ENCODE data around the gene RHOJ.

RHOJ gene

GRCh38 chr14:63322897-63323573 is 118.8 kb downstream of the RHOJ start:
- Mint-ChIP-seq H3K9me3 (no peaks in the 10 kb centered on the region), H3K27me3 (peaks cover 6% of the 10 kb centered on the region), H3K4me1 (no peaks in the 10 kb centered on the region), H3K4me3 (no peak overlapping the region), H3K27ac (no peak overlapping the region), H3K36me3 (ENCODE audit: low read depth) (no peaks in the 10 kb centered on the region)
- DNase-seq (no peak), ATAC-seq (no peak)

GRCh38 chr14:63326840-63327239 is 122.6 kb downstream of the RHOJ start:
- Mint-ChIP-seq H3K9me3 (no peaks in the 10 kb centered on the region), H3K27me3 (peaks cover 8% of the 10 kb centered on the region), H3K4me1 (no peaks in the 10 kb centered on the region), H3K4me3 (no peak overlapping the region), H3K27ac (no peak overlapping the region), H3K36me3 (ENCODE audit: low read depth) (no peaks in the 10 kb centered on the region)
- DNase-seq (no peak), ATAC-seq (no peak)

- Mint-ChIP-seq H3K36me3 (ENCODE audit: low read depth) (no peaks in the 10 kb centered on the region), H3K4me1 (no peaks in the 10 kb centered on the region), H3K4me3 (no peak overlapping the region), H3K9me3 (no peaks in the 10 kb centered on the region), H3K27me3 (peaks cover 12% of the 10 kb centered on the region), H3K27ac (no peak overlapping the region)
- ATAC-seq (no peak), DNase-seq (no peak)
Measured at GRCh38 chr14:63328787-63329737, 124.8 kb downstream of the RHOJ start.

GRCh38 chr14:63342371-63342770 is 138.1 kb downstream of the RHOJ start:
- Mint-ChIP-seq H3K27me3 (peaks cover 26% of the 10 kb centered on the region), H3K27ac (no peak overlapping the region), H3K9me3 (peaks cover 11% of the 10 kb centered on the region), H3K4me3 (no peak overlapping the region), H3K36me3 (ENCODE audit: low read depth) (no peaks in the 10 kb centered on the region), H3K4me1 (no peaks in the 10 kb centered on the region)
- ATAC-seq (no peak), DNase-seq (no peak)
